NCI-H1436 treated with DMSO at 0.1 percent for 48 hours (cell line): ENCODE measurements around the gene MPHOSPH8.
A peak's percentile ranks its signal among the peaks of the same experiment; 100 is the strongest.

ENCODE experiments used
- DNase-seq: peaks from one replicate; lab custom pipeline; 2025; lab: John Stamatoyannopoulos, UW

Gene MPHOSPH8, protein sequence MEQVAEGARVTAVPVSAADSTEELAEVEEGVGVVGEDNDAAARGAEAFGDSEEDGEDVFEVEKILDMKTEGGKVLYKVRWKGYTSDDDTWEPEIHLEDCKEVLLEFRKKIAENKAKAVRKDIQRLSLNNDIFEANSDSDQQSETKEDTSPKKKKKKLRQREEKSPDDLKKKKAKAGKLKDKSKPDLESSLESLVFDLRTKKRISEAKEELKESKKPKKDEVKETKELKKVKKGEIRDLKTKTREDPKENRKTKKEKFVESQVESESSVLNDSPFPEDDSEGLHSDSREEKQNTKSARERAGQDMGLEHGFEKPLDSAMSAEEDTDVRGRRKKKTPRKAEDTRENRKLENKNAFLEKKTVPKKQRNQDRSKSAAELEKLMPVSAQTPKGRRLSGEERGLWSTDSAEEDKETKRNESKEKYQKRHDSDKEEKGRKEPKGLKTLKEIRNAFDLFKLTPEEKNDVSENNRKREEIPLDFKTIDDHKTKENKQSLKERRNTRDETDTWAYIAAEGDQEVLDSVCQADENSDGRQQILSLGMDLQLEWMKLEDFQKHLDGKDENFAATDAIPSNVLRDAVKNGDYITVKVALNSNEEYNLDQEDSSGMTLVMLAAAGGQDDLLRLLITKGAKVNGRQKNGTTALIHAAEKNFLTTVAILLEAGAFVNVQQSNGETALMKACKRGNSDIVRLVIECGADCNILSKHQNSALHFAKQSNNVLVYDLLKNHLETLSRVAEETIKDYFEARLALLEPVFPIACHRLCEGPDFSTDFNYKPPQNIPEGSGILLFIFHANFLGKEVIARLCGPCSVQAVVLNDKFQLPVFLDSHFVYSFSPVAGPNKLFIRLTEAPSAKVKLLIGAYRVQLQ

DNA sequence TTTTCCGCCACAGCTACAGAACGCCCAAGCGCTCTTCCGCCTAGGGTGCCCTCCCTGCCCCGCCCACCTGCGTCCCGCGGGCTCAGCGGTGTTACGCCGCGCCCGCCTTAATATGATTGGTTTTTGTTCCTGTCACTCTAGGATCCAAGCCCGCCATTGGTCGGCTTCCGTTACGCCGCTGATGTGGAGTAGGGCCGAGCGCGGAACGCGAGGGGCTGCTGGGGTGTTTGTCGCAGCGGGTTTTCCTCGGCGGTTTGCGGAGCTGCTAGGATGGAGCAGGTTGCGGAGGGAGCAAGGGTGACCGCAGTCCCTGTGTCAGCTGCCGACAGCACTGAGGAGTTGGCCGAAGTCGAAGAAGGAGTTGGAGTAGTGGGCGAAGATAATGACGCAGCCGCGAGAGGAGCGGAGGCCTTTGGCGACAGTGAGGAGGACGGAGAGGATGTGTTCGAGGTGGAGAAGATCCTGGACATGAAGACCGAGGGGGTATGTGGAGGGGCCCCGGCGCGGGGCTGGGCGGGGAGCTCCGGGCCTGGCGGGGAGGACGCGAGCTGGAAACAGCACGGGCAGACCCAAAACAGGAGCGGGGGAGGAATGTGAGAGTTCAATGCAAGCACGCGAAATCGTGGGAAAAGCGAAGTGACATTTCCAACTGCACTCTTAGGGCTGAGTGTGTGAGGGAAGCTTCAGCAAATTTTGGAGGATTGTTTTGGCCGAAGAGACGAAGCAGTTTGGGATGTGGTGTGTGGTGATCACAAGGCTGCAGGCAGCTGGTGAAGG, at the start of gene MPHOSPH8:
MPHOSPH8 (plus strand) TSS at position 181 of the 777 bp plus-strand sequence; CDS start at position 271, 90 bp downstream.
- DNase-seq: peak; percentile 54

DNA sequence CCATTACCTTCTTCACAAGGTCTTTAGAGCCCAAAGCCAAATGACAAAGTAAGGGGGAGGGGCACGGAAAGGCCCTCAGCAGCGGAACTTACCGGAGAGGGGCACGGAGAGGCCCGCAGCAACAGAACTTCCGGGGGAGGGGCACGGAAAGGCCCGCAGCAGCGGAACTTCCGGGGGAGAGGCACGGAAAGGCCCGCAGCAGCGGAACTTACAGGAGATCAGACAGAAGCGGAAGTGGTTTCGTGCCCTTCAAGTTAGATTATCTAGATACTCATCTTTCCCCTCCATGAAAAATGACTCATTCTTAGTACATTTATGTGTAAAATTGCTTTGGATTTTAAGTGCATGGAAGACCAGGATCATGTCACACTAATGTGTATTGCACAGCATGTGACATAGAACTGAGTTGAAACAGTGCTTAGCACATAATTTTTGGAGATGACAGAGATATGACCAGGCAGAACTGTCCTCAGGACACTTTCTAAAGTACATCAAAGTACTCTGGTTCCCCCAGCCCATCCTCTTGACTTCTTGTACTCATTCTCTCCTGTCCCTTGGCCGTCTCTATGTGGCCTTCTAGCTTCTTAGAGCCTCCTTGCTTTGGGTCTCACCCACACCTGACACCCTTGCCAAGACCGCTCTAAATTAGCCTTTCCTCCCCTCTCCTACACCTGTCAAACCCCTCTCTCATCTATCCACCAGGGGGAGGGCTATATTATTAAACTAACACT, 46.4 kb upstream of the MPHOSPH8 start:
- DNase-seq: no peak

DNA sequence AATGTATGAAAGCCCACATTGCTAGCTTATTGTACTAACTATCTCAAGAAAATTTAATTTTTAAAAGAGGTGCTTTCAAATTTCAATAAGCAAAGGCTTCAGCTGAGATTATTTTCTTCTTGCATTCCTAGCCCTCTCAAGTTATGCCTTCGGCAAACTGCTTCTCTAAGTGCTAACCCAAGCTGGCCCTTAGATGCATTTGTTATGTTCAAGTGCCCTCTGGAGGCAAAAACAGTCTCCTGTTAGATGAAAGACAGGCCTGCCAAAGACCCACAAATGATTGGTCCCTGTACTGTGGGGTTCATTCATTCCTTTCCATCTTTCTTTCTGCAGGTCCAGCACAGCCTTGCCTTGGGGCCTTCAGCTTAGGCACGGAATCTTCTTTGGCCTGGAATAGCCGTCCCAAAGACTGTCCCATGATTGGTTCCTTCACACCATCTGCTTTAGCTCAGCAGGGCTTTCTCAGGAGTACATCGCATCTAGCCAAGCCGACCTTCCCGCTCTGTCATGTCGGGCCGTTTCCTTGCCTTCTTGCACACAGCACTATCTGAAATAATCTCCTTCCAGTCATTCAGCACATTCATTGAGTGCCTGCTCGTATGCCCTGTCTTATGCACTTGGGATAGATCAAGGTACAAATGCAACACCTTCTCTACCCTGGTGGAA, 45.7 kb upstream of the MPHOSPH8 start:
- no peak for DNase-seq

DNA sequence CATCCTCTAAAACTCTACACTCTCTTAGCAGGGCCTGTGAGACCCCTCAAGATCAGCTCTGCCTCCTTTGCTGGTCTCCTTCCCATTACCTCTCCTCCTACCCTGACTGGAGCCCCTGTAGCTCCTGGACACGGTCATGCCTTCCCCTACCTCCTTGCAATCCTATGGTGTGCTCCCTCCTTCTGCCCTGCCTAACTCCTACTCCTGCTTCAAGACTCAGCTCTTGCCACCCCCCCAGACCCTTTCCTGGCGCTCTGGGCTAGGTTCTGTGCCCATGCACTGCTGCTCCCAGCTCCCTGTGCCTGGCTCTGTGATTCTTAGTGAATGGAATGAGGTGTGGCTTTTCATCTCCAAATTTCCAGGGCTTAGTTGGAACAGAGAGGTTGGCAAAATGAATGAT, 44.1 kb upstream of the MPHOSPH8 start:
- no peak for DNase-seq

DNA sequence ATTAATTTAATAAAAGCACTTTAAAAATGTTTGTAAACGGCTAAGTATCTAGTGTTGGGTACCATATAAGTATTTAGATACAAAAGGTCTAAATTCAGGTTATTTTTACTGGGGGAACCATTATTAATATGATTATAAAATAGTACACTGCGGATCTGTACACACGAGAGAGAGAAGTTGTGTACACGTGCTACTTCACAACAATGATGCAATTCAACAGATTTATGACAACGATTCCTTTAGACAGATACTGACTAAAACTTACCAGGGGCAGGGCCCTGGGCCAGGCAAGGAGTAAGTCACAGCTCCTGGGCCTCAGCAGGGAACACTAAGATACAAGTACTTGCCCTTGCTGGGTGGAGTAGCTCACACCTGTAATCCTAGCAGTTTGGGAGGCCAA, 43.0 kb upstream of the MPHOSPH8 start:
- DNase-seq: no peak

DNA sequence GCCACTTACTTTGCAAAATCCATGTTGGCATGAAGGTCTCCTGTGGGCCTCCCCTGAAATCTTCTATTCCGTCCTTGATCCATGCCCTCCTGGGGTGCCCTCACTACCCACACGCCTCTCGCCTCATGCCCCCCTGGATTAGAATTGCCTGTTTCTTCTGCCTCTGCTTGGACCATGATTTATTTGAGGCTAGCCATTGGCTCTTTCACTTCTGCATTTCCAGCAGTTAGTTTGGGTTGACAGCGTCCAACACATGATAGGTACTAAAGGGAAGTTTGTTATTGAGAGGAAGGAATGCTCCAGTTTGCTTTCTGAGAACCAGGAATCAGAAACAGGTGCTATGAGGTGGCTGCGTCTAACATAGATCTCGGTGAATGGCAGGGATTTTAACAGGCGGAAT, 41.6 kb upstream of the MPHOSPH8 start:
- DNase-seq: no peak

DNA sequence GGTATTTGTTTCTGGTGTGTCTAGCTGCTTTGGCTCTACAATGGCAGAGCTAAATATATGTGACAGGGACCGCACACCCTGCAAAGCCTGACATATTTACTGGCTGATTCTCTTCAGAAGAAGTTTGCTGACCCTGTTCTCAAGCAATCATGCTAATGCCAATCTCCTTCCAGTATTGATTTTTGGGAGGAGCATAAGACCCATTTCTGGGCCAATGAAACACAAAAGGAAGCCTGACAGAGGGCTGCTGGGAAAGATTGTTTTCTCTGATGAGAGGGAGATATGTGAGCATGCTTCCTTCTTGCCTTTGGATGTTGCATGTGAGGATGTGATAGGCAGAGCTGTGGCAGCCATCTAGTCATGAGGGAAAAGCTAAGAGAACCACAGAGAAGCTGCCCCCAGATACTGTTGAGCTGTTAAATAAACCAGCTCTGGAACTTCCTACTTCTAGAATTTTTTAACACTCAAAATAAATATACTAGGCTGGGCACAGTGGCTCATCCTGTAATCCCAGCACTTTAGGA, 40.7 kb upstream of the MPHOSPH8 start:
- no peak for DNase-seq

DNA sequence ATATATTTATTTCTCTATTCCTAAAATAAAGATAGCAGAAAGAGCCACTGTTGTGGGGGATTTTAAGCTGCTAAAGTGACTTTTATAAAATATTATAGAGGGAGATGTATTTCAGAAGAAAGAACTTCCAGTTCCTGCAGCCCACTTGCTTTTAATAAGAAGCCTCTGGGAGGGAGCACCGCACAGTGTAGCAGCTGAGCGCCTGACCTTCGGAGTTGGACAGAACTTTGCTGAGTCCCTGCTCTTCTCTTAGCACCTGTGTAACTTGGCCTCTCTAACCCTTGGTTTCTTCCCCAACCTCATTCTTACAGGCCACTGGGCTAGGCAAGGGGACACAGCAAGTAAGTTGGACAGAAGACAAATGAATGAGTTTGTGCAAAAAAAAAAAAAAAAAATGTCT, 37.4 kb upstream of the MPHOSPH8 start:
- no peak for DNase-seq

DNA sequence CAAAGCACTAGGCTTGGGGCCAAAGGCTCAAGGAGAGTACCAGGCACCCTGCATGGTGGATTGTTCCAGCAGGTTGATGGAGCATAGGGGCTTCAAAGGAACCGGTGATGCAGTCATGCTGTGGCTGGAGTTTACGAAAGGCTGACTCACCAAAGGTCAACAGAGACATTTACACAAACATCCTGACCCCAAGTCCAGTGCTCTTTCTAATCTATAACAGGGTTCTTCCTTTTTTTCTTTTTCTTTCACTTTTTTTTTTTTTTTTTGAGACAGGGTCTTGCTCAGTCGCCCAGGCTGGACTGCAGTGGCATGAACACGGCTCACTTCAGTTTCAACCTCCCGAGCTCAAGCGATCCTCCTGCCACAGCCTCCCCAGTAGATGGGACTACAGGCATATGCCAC, 36.5 kb upstream of the MPHOSPH8 start:
- no peak for DNase-seq

DNA sequence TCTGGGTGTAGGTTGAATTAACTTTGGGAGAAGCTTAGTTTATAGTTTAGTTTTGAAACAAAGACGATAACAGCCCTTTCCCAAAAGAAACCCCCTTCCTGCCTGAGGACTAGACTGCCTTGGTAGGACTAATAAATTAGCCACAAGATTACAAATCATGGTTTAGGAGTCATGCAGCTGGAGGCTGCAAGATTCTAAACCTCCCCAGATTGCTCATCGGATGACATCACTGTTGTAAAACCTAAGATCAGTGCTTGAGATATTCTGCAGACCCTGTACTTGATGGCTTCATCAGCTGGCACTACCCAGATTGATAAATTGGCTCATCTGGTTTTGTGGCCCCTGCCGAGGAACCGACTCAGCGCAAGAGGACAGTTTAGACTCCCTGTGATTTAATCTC, 35.9 kb upstream of the MPHOSPH8 start:
- no peak for DNase-seq

DNA sequence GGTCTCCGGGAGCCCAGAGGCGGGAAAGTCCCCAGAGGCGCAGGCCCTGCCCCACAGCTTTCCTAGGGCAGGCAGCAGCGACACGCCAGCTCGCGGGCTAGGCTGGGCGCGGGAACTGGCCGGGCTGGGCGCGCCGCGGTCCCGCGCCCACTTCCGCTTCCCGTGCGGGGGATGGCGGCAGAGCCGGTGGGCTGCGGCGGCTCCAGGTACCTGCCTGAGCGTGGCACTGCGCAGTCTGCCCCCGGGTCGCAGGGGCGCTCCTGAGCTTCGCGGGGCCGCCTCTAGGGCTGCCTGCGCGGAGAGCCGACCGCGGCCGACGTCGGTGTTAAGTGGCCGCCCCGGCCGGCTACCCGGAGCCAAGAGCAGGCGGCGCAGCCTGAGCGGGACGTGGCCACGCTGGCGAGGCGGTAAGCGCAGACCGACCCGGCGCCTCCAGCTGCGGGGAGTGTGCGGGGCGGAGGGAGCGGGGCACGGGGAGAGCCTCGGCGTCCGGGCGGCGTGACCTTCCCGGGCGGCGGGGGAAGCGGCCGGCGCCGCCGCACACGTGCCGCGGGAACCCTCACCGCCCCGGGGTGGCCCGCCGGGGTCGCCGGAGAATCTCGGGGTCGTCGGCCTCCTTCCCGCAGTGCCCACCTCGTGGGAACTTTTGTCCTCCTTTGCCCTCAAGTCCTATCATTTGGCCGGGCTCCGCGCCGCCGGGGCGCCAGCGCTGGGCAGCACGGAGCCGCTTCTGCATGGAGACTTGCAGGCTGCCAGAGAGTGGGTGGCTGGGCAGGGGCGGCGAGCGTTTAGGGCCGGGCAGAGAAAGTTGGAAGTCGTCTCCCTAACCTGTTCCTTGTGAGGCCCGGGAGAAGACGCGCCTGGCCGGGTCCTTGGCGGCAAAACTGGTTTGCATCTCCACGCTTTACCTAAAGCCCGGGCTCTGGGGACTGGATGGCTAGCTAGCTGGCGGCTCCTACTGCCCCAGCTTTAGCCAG, 31.4 kb upstream of the MPHOSPH8 start:
- DNase-seq: no peak

DNA sequence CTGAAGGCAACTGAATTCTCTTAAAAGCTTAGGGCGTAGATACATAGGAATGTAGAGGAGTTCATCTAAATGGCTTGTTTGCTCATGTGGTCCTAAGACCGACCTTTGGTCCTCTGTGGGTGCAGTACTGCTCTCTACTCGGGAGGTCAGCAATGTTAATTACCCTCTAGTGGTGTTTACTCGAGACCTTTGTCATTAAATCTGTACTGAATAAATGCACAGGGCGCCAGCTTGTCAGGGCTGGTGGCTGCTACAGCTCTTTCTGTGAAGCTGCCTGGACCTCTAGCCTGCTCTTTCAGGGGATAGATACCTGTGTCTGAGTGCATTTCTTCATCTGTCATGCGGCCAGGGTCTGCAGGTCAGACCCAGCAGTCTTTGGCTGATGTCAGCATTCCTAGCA, 29.2 kb upstream of the MPHOSPH8 start:
- no peak for DNase-seq

DNA sequence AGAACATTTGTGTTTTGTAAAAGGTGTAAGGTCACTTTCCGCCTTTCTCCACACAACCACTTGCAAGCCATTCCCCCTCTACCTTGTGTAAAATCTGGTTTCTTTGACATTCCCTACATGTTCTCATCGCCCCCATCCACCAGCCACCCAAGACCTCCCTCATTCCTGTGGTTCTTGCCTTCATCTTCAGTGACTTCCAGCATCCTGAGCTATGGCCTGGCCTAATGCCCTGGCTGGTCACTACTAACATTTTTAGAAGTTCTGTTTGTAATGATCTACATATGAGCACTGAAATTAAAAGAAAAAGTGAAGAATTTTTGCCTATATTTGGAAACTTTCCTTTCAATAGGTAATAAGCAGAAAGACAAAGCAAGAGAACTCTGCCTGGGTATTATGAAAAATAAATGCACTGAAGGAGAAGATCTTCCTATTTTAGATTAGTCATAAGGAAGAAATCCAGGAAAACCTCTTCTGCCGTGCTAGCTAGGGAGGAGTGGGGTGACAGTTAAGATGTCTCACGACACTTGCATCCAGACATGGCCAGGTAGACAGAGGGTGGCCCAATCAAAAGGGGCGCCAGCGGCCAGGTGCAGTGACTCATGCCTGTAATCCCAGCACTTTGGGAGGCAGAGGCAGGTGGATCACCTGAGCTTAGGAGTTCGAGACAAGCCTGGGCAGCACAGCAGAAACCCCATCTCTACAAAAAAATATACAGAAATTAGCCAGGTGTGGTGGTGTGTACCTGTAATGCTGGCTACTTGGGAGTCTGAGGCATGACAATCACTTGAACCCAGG, 28.1 kb upstream of the MPHOSPH8 start:
- DNase-seq: no peak

DNA sequence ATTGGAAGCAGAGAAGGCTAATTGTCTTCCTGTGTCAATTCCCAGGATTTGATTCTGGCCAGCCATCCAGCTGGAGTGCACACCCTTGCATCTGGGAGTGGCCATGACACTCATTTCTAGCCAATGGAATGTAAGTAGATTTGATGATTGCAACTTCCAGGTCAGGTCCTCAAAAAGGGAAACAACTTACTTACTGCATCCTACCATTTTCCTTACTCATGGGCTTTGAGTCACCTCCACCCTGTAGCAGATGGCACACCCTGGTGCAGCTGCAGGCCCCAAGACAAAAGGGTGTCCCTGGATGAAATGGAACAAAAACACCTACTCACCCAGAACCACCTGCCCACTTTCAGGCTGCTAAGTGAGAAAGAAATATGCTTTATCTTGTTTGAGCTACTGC, 27.3 kb upstream of the MPHOSPH8 start:
- DNase-seq: no peak

DNA sequence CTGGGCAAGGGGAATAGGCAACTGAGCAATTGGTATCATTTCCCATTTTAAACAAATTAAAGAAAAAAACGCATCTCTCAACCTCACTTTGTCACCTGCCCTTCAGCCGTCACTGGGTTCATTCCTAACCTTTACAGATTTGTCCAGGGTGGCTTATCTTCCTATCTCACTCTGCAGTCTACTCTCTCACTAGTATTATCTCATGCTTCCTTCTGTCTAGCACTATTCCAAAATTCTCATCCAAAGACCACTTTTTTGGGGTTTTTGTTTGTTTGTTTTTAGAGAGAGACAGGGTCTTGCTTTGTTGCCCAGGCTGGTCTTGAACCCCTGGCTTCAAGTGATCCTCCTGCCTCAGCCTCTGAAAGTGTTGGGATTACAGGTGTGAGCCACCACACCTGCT, 26.7 kb upstream of the MPHOSPH8 start:
- no peak for DNase-seq

DNA sequence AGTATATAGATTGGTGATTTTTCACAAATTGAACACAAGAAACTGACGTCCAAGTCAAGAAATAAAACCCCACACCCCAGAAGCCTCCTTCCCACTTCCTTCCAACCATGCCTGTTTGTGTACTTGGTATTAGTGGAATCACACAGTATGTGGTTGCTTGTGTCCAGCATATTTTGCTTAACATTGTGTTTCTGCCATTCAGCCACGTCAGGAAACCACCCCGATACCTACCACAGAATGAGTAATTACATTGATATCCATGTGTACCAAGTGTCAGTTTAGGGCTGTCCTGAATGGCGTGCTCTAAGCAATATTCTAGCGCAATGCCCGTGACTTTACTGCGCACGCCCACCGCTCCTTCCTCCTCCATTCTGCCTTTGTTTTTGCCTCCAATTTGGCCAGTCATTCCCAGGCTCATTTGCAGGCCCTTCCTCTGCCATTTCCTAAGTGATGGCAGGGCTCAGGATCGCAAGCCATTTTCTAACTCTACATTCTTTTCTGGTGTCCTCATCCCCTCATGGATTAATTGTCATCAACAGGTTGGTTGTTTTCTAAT, 25.9 kb upstream of the MPHOSPH8 start:
- DNase-seq: no peak

DNA sequence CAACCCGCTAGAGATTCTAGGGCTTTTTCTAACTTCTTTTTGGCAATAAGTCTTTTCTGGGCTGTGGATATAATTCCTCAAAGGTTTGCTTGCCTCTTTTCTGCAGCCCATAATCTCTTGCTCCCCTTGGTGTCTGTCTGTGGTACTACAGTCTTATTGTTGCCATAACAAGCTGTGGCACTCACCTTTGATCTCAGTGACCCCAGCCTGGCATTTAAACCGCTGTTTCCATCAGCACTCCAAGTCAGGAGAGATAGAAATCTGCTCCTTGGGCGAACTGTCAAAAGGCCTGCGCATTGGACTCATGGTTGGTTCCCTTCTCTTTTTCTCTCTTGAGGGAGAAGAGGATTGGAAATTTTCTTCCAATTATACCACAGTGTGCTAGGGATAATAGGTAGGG, 14.5 kb upstream of the MPHOSPH8 start:
- no peak for DNase-seq

DNA sequence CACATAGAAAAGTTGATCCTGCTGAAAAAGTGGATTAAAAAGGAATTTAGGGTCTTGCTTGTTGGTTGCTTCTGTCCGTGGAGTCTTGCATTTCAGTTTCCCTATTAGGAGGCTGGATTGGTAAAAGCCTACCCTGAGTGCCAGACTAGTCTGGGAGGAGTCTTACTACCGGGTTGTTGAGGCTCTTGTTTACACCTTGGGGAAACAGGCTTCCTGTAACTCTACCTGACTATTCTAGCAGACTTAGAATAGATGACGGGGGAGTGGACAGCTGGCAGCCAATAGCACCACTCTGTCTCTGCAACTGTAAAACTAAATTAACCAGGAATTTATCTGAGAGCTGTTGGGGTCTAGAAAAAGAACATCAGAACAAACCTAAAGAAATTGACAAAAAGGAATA, 11.3 kb upstream of the MPHOSPH8 start:
- no peak for DNase-seq

DNA sequence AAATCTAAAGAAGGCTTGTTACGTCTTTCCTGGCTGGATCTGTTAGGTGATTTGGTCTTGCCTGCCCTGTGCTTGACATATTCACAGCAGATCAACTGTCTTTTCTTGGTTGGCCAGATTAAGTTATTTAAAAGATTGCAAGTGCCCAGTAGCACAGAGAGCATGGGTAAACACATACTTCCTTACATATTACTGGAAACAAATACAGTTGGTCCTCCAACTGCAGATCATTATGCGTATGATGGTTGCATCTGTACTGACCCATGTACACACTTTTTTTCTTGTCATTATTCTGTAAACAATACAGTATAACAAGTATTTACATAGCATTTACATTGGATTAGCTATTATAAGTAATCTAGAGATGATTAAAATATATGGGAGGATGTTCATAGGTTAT, 9.2 kb upstream of the MPHOSPH8 start:
- DNase-seq: no peak
